Left colon (tissue), 2 donors: ENCODE data around the gene MAN1B1. TPM values are rescaled to one million over a fixed set of nuclear protein-coding genes. Genes with fewer than 3 reads are reported as not detected.
A peak's percentile ranks its signal among the peaks of the same experiment; 100 is the strongest.
"Not testable (repeated sequence)": the region's sequence is repeated elsewhere in the genome, so short reads cannot be mapped to it uniquely, and the experiment has no call there.

Source experiments
- ATAC-seq: fragments of 200-7000 bp; cut with Tn5 transposase; one replicate; pipeline ENCODE4 v1.9.1; 2020; ENCODE audit warnings: mild to moderate bottlenecking, moderate library complexity
- DNase-seq, 2 donors: peaks; one replicate each; pipeline ENCODE4 v3.0.0-alpha.2; 2020
- intact Hi-C, 2 donors: fragments of 100-400 bp; cut with DNase I in 1 of 2; cut with micrococcal nuclease in 1 of 2; formaldehyde crosslinking; loops; one replicate each; pipeline versions ENCODE4 v1.11.2 to v1.14.0; 2022; cut with DNase I, micrococcal nuclease
- total RNA-seq, 2 donors: library from RNA; stranded (reverse); fragmentation: NEBNext Ultra II Directional; extraction: Animal tissue kit (Norgen Biotek cat#: 25700); gene quantifications; one replicate each; pipeline ENCODE4 v1.2.1, GENCODE V29; 2021
- donor health status: DM: no; HTN: no; CAD: no.
- donor health status: DM: yes; HTN: yes; CAD: no.

The MAN1B1 gene
- total RNA-seq, 2 donors from 2014 or later = 50.0 to 53.5 TPM

DNA sequence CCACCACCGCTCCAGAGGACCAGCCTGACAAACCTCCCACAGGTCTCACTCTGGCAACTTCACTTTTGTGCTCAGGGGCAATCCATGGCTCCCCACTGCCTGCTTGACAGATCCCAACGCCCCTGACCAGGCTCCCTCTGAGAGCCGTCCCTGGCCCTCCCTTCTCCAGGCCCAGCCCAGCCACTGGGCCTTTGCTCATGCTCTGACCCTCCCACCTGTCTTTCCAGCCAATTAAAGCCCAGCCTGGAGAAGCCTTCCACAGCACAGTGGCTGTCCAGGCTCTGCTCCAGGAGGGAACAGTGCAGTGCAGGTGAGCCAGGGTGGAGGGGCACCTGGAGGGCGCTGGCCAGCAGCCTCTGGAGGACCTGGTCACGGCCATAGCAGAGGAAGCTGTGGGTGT, 36.2 kb upstream of the MAN1B1 start:
- intact Hi-C loops = no loop called here
- DNase-seq (no peak), ATAC-seq (no peak)

DNA sequence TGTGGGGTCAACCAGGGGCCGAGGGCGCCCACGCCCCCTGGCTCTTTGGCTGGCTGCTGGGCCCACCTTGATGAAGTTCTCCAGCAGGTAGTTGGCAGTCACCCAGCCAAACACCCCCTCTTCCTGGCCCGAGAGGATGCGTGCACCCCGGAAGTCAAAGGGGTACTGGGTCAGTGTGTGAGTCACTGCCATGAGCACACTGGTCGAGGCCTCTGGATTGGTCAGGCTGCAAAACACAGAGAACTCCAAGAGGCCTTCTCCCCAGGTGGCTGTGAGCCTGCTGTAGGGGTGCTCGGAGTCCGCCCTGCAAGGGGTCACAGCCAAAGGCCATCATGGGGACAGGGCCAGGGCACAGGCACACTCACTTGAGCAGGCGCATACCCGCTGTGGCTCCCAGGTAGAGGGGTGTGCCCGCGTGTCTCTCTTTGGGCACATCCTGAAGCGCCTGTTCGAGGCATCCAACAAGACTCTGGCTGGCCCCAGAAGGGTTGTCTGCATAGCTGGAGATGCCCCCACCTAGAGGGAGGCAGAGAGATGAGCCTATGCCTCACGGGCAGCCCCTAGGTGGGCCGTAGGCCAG, 35.5 kb upstream of the MAN1B1 start:
- DNase-seq = no peak
- intact Hi-C loops = no loop called here

DNA sequence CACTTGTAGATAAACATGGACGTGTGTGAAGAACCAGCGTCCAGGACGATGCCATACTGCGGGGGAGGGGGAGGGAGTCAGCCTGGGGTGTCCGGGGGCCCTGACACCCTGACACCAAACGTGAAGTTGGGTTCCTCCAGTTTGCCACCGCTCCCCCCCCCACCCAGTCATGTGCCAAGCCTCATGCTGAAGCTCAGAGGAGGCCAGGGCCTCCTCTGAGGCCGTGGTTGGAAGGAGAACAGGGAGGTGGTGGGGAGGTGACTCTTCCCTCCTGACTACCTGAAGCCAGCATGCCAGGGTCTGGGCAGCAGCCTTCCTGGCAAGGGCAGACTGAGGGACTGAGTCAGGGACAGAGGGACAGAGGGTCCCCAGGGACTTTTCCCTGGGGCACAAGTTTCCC, 34.5 kb upstream of the MAN1B1 start:
- no peak for ATAC-seq
- intact Hi-C loops = no loop called here

More for the DNA sequence above, 35.5 kb upstream of the MAN1B1 start:
- ATAC-seq = no peak

DNA sequence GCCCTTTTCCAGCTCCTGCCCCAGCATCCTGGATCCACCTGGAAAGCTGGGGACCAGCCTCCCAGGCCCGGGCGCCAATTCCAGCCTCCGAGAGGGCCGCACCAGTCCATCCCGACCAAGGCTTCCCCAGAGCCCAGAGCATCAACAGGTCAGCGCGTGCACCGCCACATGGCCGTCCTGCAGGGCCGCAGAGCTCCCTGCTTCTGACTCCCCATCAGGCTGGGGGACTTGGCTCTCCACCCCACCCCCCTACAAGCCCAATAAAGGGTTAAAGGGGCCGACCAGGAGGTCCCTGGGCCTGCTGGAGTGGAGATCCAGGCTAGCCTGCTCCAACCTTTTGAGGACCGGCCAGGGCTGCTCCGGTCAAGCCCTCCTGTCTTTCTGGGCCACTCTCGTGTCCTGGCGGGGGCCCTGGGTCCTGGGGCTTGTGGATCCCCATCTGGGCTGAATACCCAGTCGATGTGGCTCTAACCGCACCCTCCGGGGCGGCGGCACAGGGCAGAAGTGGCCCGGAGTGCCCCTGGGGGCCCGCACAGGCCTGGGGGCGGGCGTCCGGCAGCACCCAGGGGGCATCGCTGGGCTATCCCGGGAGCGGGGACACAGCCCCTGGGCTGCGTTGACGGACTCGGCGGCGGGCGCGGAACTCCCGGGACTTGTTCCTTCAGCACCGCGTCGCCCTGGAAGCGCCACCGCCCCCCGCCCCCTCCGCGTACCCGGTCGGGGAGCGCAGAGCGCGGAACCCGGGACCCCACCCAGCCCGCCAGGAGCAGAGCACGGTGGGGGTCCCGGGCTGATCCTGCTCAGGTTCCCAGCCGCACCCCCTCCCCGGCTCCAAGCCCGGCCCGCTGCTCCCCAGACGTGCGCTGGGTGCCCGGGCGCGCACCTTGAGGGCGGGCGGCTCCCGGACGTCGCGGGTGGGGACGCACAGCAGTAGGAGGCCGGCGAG, 33.5 kb upstream of the MAN1B1 start:
- peak; percentile 35 for ATAC-seq
- DNase-seq = no peak
- intact Hi-C loops = no loop called here

More for the DNA sequence above, 34.5 kb upstream of the MAN1B1 start:
- DNase-seq = no peak

DNA sequence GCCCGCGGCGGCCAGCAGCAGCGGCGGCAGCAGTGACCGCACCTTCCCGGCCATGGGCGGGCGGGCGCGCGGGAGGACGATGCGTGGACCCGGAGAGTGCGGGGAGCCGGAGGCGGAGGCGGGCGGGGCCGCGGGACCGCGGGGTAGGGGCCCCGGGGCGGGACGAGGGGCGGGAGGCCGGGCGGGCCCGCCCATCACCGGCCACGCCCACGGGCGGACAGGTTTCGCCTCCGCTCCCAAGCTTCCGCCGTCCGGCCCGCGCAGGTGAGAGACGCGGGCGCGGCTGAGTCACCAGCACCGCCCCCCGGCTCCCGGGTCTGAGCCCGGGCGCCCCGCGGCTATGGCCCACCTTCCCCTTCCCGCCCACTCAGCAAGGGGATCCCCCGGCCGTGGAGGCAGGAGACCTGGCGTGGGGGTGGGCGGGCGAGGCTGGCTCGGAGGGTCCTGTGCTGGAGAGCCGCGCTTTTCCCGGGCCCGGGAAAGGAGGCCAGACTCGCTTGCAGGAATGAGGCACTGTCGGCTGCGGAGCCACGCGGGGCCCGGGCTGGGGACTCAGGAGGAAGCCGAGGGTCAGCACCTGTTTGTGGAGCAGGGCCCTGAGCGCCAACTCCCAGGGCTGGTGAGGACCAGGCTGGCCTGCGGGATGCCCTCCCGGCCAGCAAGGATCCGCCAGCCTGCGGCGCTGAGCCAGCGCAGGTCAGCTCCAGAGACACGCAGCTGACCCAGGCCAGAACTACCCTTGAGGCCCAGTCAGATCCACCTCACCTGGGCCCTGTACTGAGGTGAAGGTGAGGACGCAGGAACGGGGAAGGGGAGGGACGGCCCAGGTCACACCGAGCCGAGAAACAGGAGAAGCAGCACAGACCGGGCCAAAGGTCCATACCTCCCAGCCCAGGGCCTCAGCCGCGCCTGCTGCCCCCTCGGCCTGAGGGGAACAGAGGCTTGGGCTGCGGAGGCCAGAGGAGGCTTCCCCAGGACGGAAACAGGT, 32.5 kb upstream of the MAN1B1 start, which contains the start of gene ENTPD2:
ENTPD2 (minus strand) TSS at position 118 of the 988 bp plus-strand sequence; CDS start at position 54, 64 bp downstream.
- intact Hi-C loops = no loop called here
- DNase-seq (peak; percentile 77 to 87), ATAC-seq (peak; percentile 65)

DNA sequence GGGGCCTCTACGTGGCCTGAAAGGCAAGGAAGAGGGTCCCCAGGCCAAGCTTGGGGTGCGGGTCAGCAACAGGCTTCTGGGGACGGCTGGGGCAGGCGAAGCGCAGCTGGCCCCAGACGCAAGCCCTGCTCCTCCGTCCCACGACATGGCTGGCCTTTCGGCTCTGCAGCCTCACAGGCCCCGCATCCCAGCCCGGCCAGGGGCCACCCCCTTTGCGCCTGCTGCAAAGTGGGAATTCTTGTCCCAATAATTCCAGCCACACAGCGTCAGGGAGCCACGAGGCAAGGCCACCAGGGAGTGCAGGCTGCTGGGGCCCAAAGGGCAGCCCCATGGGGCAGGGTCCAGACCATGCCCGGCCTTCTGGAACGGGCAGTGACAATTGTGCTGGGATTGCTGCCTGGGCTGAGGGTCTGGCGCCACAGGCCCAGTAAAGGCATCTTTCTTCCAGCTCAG, 31.8 kb upstream of the MAN1B1 start:
- DNase-seq = no peak
- ATAC-seq = peak; percentile 21
- intact Hi-C loops = no loop called here

DNA sequence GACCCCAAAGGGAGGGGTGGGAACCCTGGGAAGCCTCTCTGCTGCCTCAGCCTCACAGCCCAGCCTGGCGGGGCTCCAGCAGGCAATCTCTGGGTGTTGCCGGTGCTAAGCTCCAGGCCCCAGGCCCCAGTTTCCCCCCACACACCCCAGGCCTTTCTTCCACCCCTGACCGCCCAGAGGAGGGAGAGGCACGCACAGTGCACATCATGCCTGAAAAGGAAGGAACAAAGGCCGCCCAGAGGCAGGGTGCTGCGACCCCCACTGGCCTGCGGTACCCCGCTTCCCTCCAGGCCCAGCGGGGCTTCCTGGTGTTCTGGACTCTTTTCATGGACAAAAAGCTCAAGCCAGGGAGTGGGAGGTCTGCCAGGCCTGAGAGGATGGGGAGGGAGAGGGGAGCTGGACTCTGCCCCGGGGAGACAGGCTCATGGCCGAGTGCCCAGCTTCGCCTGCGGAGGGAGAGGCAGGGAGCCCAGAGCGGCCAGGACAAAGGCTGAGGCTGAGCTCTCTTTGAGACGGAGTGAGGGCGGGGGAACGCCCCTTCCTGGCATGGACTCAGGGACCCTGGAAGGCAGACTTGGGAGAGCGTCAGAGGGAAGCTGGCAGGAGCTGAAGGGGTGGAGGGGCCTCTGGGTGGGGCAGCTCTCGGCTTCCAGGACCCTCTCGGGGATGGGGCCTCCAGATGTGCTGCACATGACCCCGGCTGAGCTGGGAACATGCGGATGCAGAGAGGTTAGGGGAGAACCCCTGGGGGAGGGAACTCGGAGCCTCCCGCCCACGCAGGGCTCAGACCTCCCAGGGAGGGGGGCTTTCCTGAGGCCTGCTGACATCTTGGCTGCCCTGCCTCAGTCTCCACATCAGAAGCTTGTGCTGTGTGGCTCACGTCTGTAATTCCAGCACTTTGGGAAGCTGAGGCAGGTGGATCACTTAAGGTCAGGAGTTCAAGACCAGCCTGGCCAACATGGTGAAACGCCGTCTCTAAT, 31.1 kb upstream of the MAN1B1 start:
- ATAC-seq = peak; percentile 76
- DNase-seq = peak; percentile 94 to 96
- intact Hi-C loops = no loop called here

DNA sequence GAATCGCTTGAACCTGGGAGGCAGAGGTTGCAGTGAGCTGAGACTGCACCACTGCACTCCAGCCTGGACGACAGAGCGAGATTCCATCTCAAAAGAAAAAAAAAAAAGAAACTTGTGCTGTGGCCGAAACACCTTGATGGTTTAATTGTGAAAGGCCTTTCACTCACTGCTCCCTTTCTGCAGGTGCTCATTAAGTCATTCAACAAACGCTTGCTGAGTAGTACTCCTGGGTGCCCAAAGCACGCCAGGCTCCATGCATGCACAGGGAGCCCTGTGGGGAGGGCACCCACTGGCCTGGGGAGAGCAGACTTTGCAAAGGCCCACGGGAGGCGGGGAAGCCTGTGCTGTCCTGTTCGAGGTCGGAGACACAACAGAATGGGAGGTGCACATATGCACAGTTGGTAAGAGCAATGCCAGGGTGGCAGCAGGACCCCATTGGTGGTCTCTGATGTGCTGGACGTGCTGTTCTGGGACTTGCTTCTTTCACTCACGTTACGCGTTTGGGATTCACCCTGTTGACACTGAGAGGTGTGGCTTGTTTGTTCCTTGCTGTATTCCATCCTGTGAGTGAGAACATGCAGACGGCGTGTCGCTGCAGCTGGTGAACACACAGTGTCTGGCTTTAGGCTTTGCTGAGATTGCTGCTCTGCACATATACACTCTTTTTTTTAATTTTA, 29.9 kb upstream of the MAN1B1 start:
- peak in 1 of 2 donors; percentile 51 for DNase-seq
- intact Hi-C loops = no loop called here
- ATAC-seq = peak; percentile 25

DNA sequence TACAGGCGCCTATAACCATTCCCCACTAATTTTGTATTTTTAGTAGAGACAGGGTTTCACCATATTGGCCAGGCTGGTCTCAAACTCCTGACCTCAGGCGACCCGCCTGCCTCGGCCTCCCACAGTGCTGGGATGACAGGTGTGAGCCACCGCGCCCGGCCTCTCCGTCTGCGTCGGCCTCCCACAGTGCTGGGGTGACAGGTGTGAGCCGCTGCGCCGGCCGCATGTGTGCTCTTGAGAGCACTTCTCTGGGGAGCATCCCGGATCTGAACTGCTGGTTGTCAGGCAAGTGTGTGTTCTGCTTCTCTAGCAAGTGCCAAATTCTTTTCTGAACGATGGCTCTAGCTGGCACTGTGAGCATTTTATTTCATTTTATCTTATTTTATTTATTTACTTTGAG, 29.2 kb upstream of the MAN1B1 start:
- DNase-seq = no peak
- no peak for ATAC-seq
- intact Hi-C loops = no loop called here

DNA sequence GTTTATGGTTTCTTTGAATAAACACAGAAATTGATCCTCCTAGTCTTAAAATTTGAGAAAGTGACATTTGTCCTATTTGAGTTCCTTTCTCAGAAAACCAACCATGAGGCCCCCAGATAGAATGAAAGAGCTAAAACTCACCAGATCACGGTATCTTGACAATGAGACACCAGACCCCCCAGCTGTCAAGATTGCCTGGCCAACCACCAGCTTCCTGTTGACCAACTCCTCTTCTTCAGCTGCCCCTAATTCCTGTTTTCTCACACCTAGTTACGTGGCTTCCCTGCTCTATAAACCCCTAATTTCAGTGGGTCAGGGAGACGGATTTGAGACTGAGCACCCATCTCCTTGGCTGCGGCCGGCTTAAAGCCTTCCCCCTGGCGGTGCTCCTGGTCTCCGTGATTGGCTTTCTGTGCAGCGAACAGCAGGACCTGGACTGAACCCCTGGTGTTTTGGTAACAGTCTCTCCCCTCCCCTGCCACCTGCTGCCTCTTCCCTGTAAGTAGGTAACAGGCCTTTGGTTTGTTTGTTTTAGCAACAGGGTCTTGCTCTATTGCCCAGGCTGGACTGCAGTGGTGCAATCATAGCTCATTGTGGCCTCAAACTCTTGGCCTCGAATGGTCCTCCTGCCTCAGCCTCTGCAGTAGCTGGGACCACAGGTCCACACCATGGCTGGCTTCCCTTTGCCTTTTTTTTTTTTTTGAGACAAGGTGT, 28.1 kb upstream of the MAN1B1 start:
- DNase-seq = no peak
- no peak for ATAC-seq
- intact Hi-C loops = no loop called here

DNA sequence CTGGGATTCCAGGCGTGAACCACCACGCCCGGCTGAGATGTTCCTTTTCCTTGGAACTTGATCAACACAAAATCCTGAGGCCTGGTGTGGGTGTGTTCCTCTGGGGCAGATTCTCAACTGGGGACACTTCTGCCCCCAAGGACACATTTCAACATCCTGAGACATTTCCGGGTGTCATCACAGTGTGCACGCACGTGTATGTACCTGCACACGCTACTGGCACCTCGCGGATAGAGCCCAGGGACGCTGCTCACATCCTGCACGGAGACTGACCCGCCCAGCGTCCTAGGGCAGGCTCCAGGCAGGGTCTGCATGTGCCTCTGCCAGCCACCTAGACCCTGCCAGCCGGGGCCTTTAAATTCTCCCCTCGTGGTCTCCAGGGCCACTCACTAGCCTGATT, 24.4 kb upstream of the MAN1B1 start:
- DNase-seq (no peak), ATAC-seq (no peak)
- intact Hi-C loops = no loop called here

DNA sequence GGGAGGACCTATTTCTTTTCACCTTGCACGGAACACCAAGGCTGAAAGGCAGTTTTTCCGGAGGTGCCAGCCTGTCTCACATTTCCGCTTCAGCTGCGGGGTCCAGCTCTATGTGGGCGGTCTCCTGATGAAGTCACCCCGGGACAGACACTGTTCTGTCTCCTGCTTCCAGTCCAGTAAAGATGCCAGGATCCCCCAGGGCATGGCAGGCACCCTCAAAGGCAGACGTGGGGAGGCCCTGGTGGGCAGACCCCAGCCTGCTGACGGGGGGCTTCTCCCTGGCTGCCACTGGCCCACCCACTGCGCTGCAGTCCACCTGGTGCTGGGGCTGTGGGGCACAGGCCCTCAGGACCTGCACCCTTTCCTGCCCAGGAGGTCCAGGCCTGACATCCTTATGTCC, 24.0 kb upstream of the MAN1B1 start:
- intact Hi-C loops, DNase-seq, ATAC-seq: not testable (repeated sequence)

DNA sequence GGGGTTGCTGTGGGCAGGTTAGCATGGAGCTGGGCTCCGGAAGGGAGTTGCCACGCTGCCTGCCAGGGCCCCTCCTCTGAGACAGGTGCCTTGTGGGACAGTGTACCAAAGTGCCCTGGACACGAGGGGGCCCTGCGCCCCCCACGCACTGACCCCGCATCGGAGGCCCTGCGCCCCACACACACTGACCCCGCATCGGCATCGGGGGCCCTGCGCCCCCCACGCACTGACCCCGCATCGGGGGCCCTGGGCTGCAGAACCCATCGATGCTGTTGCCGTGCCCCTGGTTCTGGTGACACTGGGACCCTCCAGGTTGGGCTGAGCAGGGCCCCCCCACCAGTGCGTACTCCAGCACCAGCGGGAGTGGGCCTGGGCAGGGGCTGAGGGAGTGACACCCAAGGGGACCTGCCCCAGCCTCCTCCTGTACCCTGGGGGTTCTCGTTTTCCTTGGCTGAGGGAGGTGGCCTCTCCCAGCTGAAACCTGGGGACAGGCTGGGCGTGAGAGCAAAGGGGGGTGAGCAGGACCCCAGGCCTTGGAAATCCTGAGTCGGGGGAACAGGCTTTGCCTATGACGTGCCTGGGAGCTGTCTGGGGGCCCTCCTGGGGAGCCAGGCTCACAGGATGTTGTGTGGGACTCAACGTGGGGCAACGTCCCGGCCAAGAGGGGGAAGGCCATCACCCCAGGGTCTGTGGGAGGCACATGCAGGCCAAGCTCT, 23.3 kb upstream of the MAN1B1 start:
- intact Hi-C loops = no loop called here
- ATAC-seq (no peak), DNase-seq (no peak)

DNA sequence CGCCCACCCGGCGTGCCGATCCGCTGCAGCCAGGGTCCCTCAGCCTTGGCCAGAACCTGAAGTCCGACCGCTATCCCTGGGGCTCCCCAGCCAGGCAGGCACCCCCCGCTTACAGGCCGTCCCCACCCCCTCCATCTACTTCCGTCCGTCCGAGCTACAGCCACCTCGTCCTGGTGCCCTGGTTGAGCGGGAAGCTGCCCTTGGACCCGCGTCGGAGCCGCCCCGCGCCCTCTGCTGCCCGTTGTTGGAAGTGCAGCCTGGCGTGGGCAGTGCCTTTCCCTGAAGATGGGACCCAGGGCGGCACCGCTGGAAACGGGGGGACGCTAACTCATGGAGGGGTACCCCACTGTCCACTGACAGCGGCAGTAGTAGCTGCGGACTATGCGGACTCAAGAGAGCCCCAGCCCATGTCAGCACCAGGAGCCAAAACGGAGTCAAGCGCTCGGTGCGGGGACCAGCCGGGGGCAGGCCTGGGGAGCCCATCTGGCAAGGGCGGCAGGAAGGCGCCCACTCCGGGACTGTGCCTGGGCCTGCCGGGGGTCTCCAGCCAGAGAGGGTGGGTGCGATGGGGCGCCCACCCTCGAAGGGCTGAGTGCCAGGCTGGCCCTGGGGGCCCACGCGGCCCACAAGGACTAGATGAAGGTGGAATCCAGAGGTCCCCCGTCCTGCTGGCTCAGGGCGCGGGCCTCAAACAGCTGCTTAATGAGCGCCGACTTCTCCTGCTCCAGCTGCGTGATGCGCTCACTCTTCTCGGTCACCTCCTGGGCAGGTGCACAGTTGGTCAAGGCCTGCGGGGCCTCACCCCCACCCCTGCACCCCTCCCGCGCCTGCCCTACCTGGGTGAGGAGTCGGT, 22.5 kb upstream of the MAN1B1 start:
- DNase-seq = peak in 1 of 2 donors; percentile 79
- intact Hi-C loops = no loop called here
- peak; percentile 68 for ATAC-seq

DNA sequence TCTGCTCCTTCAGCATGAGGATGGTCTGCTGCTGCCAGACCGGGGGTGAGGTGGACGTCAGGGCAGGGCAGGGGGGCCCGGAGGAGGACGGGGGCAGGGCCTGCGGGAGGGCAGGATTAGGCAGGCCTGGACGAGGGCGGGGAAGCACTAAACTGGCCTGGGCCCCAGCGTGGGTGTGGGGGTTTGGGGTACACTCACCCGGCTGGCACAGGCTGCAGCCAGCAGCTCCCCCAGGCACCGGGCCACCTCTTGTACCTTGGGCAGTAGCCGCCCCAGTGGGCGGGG, 22.0 kb upstream of the MAN1B1 start:
- no peak for ATAC-seq
- intact Hi-C loops = no loop called here
- no peak for DNase-seq
